Liver (tissue), 3 donors: ENCODE data around the gene LIPG.

Experiments
- GABPA ChIP-seq, 2 donors: IDR thresholded peaks in 1 of 2; conservative IDR thresholded peaks in 1 of 2; 2 replicates each; pipeline ENCODE4 v1.6.1; 2016; ENCODE audit warnings: antibody characterized with exemption in 2 of 2, mild to moderate bottlenecking in 1 of 2, moderate library complexity in 1 of 2
- MAX ChIP-seq: IDR thresholded peaks from 2 replicates; pipeline ENCODE4 v1.6.1; 2016; ENCODE audit warnings: antibody characterized with exemption
- TAF1 ChIP-seq: conservative IDR thresholded peaks from 2 replicates; pipeline ENCODE4 v1.6.1; 2016; ENCODE audit warnings: antibody characterized with exemption, mild to moderate bottlenecking
- TF ChIP-seq, protein P1 (sequence below): fragments of 150-350 bp; IDR thresholded peaks from 2 replicates; pipeline ENCODE4 v1.5.1; 2017; ENCODE audit warnings: improper control_type of control experiment, low read depth, low read length; ENCODE audit not compliant: missing input control
- TF ChIP-seq, protein P2 (sequence below): IDR thresholded peaks from 2 replicates; pipeline ENCODE4 v1.6.1; 2016; ENCODE audit warnings: antibody characterized with exemption, mild to moderate bottlenecking
- donor health status: healthy.
- donor health status: healthy.

DNA sequence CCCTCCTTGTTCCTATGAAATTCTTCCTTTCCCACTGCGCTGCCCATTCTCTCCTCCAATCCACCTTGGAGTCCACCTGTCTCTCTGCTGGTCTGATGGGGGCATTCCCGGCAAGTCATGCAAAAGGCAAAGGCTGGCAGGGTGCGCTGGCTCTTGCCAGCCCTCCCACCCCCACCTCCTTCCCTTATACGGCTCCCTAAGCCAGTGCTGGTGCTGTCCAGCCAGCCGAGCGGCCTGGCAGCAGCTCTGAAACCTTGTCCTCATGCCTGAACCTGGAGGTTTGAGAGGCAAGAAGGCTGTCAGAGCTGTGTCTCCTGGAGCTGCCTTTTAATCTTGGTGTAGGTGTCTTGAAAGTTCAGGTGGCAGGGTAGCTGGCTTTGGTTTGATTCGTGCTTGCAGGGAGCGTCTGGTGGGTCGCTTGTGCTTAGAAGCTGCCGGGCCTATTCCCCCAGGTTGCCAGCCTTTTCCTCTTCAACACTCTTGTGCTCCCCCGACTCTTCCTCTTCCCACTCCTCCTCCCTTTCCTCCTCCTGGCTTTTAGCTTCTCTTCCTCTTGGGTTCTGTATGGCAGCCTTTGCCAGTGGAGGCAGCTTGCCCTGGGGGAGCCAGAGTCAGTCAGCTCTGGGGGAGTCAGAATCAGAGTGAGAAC, 748 bp downstream of the LIPG start:
- TF ChIP-seq, protein P1, sequence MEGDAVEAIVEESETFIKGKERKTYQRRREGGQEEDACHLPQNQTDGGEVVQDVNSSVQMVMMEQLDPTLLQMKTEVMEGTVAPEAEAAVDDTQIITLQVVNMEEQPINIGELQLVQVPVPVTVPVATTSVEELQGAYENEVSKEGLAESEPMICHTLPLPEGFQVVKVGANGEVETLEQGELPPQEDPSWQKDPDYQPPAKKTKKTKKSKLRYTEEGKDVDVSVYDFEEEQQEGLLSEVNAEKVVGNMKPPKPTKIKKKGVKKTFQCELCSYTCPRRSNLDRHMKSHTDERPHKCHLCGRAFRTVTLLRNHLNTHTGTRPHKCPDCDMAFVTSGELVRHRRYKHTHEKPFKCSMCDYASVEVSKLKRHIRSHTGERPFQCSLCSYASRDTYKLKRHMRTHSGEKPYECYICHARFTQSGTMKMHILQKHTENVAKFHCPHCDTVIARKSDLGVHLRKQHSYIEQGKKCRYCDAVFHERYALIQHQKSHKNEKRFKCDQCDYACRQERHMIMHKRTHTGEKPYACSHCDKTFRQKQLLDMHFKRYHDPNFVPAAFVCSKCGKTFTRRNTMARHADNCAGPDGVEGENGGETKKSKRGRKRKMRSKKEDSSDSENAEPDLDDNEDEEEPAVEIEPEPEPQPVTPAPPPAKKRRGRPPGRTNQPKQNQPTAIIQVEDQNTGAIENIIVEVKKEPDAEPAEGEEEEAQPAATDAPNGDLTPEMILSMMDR: no peak
- TF ChIP-seq, protein P2, sequence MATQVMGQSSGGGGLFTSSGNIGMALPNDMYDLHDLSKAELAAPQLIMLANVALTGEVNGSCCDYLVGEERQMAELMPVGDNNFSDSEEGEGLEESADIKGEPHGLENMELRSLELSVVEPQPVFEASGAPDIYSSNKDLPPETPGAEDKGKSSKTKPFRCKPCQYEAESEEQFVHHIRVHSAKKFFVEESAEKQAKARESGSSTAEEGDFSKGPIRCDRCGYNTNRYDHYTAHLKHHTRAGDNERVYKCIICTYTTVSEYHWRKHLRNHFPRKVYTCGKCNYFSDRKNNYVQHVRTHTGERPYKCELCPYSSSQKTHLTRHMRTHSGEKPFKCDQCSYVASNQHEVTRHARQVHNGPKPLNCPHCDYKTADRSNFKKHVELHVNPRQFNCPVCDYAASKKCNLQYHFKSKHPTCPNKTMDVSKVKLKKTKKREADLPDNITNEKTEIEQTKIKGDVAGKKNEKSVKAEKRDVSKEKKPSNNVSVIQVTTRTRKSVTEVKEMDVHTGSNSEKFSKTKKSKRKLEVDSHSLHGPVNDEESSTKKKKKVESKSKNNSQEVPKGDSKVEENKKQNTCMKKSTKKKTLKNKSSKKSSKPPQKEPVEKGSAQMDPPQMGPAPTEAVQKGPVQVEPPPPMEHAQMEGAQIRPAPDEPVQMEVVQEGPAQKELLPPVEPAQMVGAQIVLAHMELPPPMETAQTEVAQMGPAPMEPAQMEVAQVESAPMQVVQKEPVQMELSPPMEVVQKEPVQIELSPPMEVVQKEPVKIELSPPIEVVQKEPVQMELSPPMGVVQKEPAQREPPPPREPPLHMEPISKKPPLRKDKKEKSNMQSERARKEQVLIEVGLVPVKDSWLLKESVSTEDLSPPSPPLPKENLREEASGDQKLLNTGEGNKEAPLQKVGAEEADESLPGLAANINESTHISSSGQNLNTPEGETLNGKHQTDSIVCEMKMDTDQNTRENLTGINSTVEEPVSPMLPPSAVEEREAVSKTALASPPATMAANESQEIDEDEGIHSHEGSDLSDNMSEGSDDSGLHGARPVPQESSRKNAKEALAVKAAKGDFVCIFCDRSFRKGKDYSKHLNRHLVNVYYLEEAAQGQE: peak; percentile 92
- TF ChIP-seq GABPA (IDR thresholded peaks at IDR 0.05 in 1 of 2, conservative IDR thresholded peaks at IDR 0.05 in 1 of 2) (no peak), MAX (no peak), TAF1 (no peak)
